ENCODE results near the gene ZDHHC22. TPM values are rescaled to one million over a fixed set of nuclear protein-coding genes. Genes with fewer than 3 reads are reported as not detected.

Gene ZDHHC22
- total RNA-seq, 2 experiments from 2014 or later: not detected

GRCh38 chr14:77139540-77140358, 1.8 kb downstream of the ZDHHC22 start:
- ChIA-PET CTCF (interaction anchor here (0.6 to 1.5 kb wide), 6 partner anchors 9 to 73 kb away, joined by 3 to 6 read pairs (median 3); no protein-coding TSS in a partner anchor), POLR2A (no interaction called here)
- H3K36me3 Mint-ChIP-seq (ENCODE audit: low read depth): no peaks in the 10 kb centered on the region
- DNase-seq (peak; percentile 79), ATAC-seq (peak; percentile 92)
- no peak overlapping the region for H3K4me3 Mint-ChIP-seq
- intact Hi-C loops (cut with DNase I, micrococcal nuclease): loop anchor here in 1 of 2 experiments (1.0 to 2.0 kb wide), 2 partner anchors 74 to 177 kb away; no protein-coding TSS in a partner anchor
- H3K27me3 Mint-ChIP-seq: peaks cover 64% of the 10 kb centered on the region
- no peak overlapping the region for H3K27ac Mint-ChIP-seq
- H3K9me3 Mint-ChIP-seq (ENCODE audit: low read depth): no peaks in the 10 kb centered on the region
- H3K4me1 Mint-ChIP-seq: peaks cover 15% of the 10 kb centered on the region

DNA sequence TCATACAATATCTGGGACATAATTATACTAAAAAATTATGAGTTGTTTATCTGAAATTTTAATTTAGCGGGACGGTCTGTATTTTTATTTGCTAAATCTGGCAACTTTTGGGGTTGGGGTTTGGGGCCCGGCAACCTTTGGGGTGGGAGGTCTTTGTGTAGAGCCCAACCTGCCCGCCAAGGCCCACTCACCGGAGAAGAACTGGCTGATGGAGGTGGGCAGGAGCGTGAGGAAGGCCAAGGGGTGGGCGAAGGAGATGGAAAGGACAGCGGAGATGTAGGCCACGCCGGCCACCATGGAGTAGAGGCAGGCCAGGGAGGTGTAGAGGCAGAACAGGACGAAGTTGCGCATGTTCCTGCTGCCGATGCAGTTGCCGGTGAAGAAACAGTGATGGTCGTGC, 2.6 kb downstream of the ZDHHC22 start:
- ChIA-PET POLR2A (no interaction called here), CTCF (interaction anchor here (0.6 to 1.3 kb wide), 2 partner anchors 15 to 38 kb away, joined by 3 to 6 read pairs; no protein-coding TSS in a partner anchor)
- no peak overlapping the region for H3K27ac Mint-ChIP-seq
- H3K4me1 Mint-ChIP-seq: peaks cover 15% of the 10 kb centered on the region
- DNase-seq: no peak
- no peaks in the 10 kb centered on the region for H3K36me3 Mint-ChIP-seq (ENCODE audit: low read depth)
- H3K4me3 Mint-ChIP-seq: no peak overlapping the region
- H3K27me3 Mint-ChIP-seq: peaks cover 65% of the 10 kb centered on the region
- H3K9me3 Mint-ChIP-seq (ENCODE audit: low read depth): no peaks in the 10 kb centered on the region
- intact Hi-C loops (cut with DNase I, micrococcal nuclease): loop anchor here in 1 of 2 experiments (1.0 to 2.0 kb wide), 2 partner anchors 74 to 178 kb away; no protein-coding TSS in a partner anchor
- ATAC-seq: no peak

DNA sequence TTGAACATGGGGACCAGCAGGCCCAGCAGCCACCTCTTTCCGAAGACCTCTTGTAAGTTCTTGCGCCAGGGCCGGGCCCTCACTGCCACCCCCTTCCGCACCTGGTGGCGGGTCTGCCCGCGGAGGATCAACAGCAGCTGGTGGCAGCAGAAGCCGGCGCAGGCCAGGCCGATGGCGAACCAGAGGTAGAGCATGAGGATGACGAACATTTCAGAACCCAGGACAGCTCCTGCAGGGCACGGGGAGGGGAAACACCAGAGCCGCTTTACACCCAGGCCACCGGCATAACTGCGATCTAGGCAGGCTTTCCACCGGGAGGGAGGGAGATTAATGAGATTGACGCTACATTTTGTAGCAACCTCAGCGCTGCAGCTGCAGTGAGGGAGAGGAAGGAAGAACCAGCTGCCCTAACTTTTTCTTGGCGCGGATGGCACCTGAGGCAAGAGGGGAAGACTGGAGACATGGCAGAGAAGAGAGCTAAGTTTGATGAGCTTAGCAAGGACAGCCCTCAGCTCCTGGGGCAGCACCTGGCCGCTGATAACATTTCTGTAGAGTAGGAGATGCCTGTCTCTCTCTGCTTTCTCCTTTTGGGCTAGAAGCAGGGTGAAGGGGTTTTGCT, 7.8 kb downstream of the ZDHHC22 start:
- H3K36me3 Mint-ChIP-seq (ENCODE audit: low read depth): no peaks in the 10 kb centered on the region
- H3K9me3 Mint-ChIP-seq (ENCODE audit: low read depth): no peaks in the 10 kb centered on the region
- peak; percentile 83 for DNase-seq
- ChIA-PET CTCF (interaction anchor here (0.5 to 5.3 kb wide), 15 partner anchors 10 to 1726 kb away, joined by 3 to 46 read pairs (median 3); no protein-coding TSS in a partner anchor), POLR2A (interaction anchor here (0.7 kb wide), 1 partner anchor 105 kb away, joined by 3 read pairs; no protein-coding TSS in a partner anchor)
- H3K4me3 Mint-ChIP-seq: no peak overlapping the region
- peaks cover 53% of the 10 kb centered on the region for H3K27me3 Mint-ChIP-seq
- ATAC-seq: peak; percentile 95
- no peak overlapping the region for H3K27ac Mint-ChIP-seq
- H3K4me1 Mint-ChIP-seq: no peaks in the 10 kb centered on the region
- intact Hi-C loops (cut with DNase I, micrococcal nuclease): loop anchor here in 1 of 2 experiments (1.0 kb wide), 1 partner anchor 74 kb away; no protein-coding TSS in a partner anchor

DNA sequence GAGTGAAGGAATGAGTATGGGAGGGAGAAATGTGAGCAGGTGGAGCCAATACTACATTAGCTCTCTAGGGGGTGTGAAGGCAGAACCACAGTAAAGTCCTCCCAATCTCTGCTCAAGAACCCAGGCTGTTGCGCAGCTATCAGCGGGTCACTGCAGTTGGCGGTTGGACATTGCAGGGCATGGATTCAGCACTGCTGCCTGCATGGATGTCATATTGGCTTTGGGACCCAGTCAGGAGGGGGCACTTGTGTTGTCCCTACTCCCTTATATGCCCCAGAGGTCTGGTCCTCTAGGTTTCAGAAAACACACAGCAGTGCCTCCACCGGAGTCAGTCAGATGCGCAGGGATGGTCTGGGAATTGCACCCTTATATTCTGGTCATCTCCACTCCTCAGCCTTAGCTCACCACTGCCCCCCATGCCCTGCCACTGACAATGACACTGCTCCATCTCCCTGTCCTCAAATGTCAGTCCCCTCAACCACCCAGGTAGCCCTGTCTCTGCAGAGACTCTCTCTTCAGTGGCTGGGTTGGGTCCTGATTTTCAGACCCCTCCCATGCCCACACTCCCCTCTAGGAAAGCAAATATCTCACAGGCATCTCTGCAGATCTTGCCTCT, 9.6 kb downstream of the ZDHHC22 start:
- Mint-ChIP-seq H3K36me3 (ENCODE audit: low read depth) (no peaks in the 10 kb centered on the region), H3K4me3 (no peak overlapping the region), H3K9me3 (ENCODE audit: low read depth) (no peaks in the 10 kb centered on the region), H3K4me1 (no peaks in the 10 kb centered on the region), H3K27me3 (peaks cover 44% of the 10 kb centered on the region), H3K27ac (no peak overlapping the region)
- ChIA-PET CTCF (no interaction called here), POLR2A (no interaction called here)
- intact Hi-C loops (cut with DNase I, micrococcal nuclease): no loop called here
- DNase-seq (no peak), ATAC-seq (no peak)

DNA sequence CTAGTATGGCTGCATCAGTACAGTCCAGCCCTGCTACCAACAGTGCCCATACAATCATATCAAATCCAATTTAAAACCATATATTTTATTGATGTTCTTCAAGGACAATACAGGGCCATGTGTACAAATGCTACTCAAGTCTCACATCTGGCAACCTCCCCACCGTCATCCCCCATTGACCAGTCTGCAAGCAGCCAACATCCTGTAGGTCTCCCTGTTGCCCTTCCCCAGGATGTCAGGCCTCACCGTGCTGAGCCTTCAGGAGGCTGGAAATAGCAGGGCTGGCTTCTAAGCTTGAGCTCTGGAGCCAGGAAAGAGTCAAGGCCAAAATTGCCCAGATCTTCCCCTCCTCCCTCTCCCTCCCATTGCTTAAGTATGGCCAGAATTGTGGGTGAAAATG, 10.4 kb downstream of the ZDHHC22 start:
- no peak overlapping the region for H3K27ac Mint-ChIP-seq
- intact Hi-C loops (cut with DNase I, micrococcal nuclease): no loop called here
- H3K9me3 Mint-ChIP-seq (ENCODE audit: low read depth): no peaks in the 10 kb centered on the region
- ChIA-PET POLR2A (no interaction called here), CTCF (no interaction called here)
- no peak for DNase-seq
- H3K36me3 Mint-ChIP-seq (ENCODE audit: low read depth): no peaks in the 10 kb centered on the region
- ATAC-seq: no peak
- peaks cover 41% of the 10 kb centered on the region for H3K27me3 Mint-ChIP-seq
- H3K4me3 Mint-ChIP-seq: no peak overlapping the region
- H3K4me1 Mint-ChIP-seq: no peaks in the 10 kb centered on the region

- DNase-seq: no peak
- Mint-ChIP-seq H3K36me3 (ENCODE audit: low read depth) (no peaks in the 10 kb centered on the region), H3K27me3 (peaks cover 42% of the 10 kb centered on the region), H3K9me3 (ENCODE audit: low read depth) (no peaks in the 10 kb centered on the region), H3K4me3 (no peak overlapping the region), H3K4me1 (peaks cover 2% of the 10 kb centered on the region), H3K27ac (no peak overlapping the region)
- intact Hi-C loops (cut with DNase I, micrococcal nuclease): no loop called here
- no peak for ATAC-seq
- ChIA-PET POLR2A (no interaction called here), CTCF (no interaction called here)
Observed at GRCh38 chr14:77130386-77130785, 11.2 kb downstream of the ZDHHC22 start.

DNA sequence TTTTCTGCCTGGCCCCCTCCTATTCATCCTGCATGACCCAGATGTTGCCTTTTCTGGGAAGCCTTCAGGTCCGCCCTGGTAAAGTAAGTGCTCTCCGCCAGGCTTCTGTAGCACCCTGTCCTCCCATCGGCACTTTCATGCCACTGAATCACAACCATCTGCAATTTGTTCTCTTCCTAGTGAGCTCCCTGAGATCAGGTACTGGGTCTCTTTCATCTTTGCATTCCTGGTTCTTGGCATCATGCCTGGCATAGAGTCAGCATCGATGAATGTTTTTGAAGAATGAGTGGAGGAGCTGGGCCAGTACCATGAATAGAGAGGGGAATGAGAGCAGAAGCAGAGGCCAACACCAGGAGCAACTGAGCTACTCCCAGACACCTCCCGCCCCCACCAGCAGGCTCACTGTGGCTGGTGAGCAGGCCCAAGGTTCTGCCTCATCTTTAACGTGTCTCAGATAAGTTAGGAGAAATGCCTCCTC, 13.1 kb downstream of the ZDHHC22 start:
- Mint-ChIP-seq H3K27me3 (peaks cover 27% of the 10 kb centered on the region), H3K27ac (no peak overlapping the region), H3K9me3 (ENCODE audit: low read depth) (no peaks in the 10 kb centered on the region), H3K36me3 (ENCODE audit: low read depth) (no peaks in the 10 kb centered on the region), H3K4me3 (no peak overlapping the region), H3K4me1 (peaks cover 14% of the 10 kb centered on the region)
- DNase-seq (no peak), ATAC-seq (no peak)
- intact Hi-C loops (cut with DNase I, micrococcal nuclease): no loop called here
- ChIA-PET POLR2A (no interaction called here), CTCF (interaction anchor here (0.8 to 2.8 kb wide), 3 partner anchors 14 to 253 kb away, joined by 3 to 12 read pairs (median 3); partner anchors contain the start of gene ZDHHC22)

- intact Hi-C loops (cut with DNase I, micrococcal nuclease): no loop called here
- Mint-ChIP-seq H3K27ac (no peak overlapping the region), H3K4me3 (no peak overlapping the region), H3K9me3 (ENCODE audit: low read depth) (no peaks in the 10 kb centered on the region), H3K4me1 (peaks cover 21% of the 10 kb centered on the region), H3K27me3 (peaks cover 11% of the 10 kb centered on the region), H3K36me3 (ENCODE audit: low read depth) (no peaks in the 10 kb centered on the region)
- DNase-seq (no peak), ATAC-seq (no peak)
- CTCF ChIA-PET: interaction anchor here (0.5 to 7.5 kb wide), 9 partner anchors 9 to 321 kb away, joined by 3 to 46 read pairs (median 4); partner anchors contain the start of gene ZDHHC22
- POLR2A ChIA-PET: no interaction called here
Observed at GRCh38 chr14:77126461-77126990, 15.1 kb downstream of the ZDHHC22 start.

GRCh38 chr14:77125823-77126325, 15.7 kb downstream of the ZDHHC22 start:
- Mint-ChIP-seq H3K27ac (no peak overlapping the region), H3K36me3 (ENCODE audit: low read depth) (peaks cover 2% of the 10 kb centered on the region), H3K27me3 (peaks cover 9% of the 10 kb centered on the region), H3K4me3 (peak overlapping the region; percentile 50), H3K9me3 (ENCODE audit: low read depth) (no peaks in the 10 kb centered on the region), H3K4me1 (peaks cover 28% of the 10 kb centered on the region)
- intact Hi-C loops (cut with DNase I, micrococcal nuclease): loop anchor here (1.0 to 2.0 kb wide), 3 partner anchors 27 to 55 kb away; partner anchors contain the start of gene CIPC (in 2 of the 2)
- ChIA-PET CTCF (interaction anchor here (0.6 to 7.5 kb wide), 9 partner anchors 10 to 320 kb away, joined by 3 to 46 read pairs (median 4); no protein-coding TSS in a partner anchor), POLR2A (no interaction called here)
- no peak for ATAC-seq
- no peak for DNase-seq

DNA sequence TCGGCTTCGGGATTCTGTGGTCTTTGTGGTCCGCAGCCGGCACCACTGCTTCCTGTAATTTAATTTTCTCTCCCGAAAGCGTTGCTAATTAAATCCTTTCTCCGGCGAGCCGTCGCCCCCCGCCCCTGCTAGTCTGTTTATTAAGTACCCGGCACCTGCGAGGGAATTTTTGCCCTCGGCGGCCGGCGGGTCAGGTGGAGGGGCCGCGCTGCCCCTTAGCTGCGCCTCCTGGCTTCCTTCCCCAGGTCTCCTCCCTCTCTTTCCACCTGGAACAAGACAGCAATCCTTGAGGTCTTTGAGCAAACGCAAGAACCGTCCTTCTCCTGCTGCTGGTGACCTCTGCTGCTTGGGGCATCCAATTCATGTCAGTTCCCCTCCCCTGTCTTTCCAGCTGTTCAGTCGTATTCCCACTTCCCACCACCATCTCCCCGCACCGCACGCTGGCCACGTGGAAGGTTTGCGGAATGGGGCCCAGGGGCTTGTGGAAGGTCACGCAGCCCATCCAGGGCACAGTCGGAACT, 16.2 kb downstream of the ZDHHC22 start:
- no peak for DNase-seq
- Mint-ChIP-seq H3K9me3 (ENCODE audit: low read depth) (no peaks in the 10 kb centered on the region), H3K27me3 (peaks cover 9% of the 10 kb centered on the region), H3K27ac (no peak overlapping the region), H3K36me3 (ENCODE audit: low read depth) (peaks cover 5% of the 10 kb centered on the region), H3K4me1 (peaks cover 33% of the 10 kb centered on the region), H3K4me3 (peak overlapping the region; percentile 50)
- ChIA-PET POLR2A (no interaction called here), CTCF (interaction anchor here (0.6 to 7.5 kb wide), 9 partner anchors 9 to 320 kb away, joined by 3 to 46 read pairs (median 4); no protein-coding TSS in a partner anchor)
- intact Hi-C loops (cut with DNase I, micrococcal nuclease): loop anchor here (1.0 to 2.0 kb wide), 3 partner anchors 27 to 55 kb away; partner anchors contain the start of gene CIPC (in 2 of the 2)
- ATAC-seq: no peak

Measured in activated CD4-positive, alpha-beta T cell treated with anti-CD3 and anti-CD28 coated beads for 36 hours (primary cell).